HG03457 (cell line): ENCODE measurements around the gene LRRC28.
"Not testable (repeated sequence)": the region's sequence is repeated elsewhere in the genome, so short reads cannot be mapped to it uniquely, and the experiment has no call there.

Experiments
- ATAC-seq: cut with Tn5 transposase; IDR thresholded peaks from one replicate; pipeline ENCODE4 v1.9.1; 2021; ENCODE audit warnings: moderate number of reproducible peaks; ENCODE audit not compliant: unreplicated experiment

LRRC28 gene

GRCh38 chr15:99390667-99391066 lies 139.4 kb downstream of the LRRC28 start:
- no peak for ATAC-seq

DNA sequence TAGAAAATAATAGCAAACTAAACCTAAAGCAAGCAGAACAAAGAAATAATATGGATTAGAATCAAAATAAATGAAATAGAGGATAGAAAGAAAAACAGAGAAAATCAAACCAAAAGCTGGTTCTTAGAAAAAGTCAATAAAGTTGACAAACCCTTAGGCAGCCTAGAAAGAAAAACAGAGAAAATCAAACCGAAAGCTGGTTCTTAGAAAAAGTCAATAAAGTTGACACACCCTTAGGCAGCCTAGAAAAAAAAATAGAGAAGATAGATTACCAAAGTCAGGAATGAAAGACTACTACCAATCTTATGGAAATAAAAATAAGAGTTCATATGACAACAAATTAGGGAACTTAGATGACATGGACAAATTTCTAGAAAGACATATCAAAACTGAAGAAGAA lies 142.4 kb downstream of the LRRC28 start:
- ATAC-seq = no peak

GRCh38 chr15:99396375-99396774 lies 145.1 kb downstream of the LRRC28 start:
- no peak for ATAC-seq

GRCh38 chr15:99399061-99399460 lies 147.8 kb downstream of the LRRC28 start:
- ATAC-seq = no peak

GRCh38 chr15:99399618-99400017 lies 148.3 kb downstream of the LRRC28 start:
- ATAC-seq = no peak

DNA sequence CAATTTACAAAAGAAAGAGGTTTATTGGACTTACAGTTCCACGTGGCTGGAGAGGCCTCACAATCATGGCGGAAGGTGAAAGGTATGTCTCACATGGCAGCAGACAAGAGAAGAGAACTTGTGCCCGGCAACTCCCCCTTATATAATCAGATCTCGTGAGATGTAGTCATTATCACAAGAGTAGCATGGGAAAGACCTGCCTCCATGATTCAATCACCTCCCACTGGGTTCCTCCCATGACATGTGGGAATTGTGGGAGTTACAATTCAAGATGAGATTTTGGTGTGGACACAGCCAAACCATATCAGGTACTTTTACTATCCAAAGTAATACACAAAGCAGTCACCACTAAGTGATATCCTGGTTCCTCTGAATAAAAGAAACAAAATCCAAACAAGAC lies 149.9 kb downstream of the LRRC28 start:
- ATAC-seq = not testable (repeated sequence)

- no peak for ATAC-seq
Measured at GRCh38 chr15:99402014-99402729, 150.9 kb downstream of the LRRC28 start.

DNA sequence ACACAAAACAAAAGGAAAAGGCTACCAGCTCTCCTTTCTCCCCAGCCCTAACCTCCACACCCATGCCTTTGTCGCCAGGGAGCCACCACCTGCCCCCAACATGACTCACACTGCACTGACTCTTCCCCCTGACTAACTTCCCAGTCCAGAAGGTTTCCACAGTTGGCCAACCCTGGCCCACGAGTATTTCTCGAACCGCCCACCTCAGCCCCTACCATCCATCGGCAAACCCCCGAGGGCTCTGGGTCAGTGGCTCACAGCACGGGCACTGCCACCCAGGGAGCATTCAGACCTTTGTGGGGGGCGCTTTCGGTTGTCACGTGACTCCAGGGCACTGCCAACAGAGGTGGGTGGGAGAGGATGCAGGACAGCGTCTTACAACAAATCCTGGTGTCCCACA lies 152.3 kb downstream of the LRRC28 start:
- ATAC-seq = no peak

DNA sequence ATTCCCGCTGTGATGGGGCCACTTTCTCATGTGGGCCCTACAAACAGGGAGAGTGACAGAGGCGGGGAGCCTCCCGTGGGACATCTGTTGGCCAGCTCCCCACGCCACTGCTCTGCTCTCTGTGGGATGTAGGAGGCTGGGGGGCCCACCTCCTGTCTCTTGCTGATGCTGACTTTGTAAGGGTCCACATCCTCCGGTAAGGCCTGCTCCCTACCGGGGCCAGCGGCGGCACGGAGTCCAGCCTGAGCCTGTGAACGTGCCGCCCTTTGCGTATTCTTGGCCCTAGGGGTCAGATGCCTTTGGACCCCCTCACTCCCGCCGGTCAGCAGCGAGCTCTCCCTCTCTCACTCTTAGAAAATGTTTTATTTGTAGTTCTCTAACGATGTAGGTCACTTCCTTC lies 153.2 kb downstream of the LRRC28 start:
- no peak for ATAC-seq

- ATAC-seq = no peak
Measured at GRCh38 chr15:99406120-99406519, 154.8 kb downstream of the LRRC28 start.

GRCh38 chr15:99406716-99407487 lies 155.6 kb downstream of the LRRC28 start:
- ATAC-seq = no peak

GRCh38 chr15:99407716-99408115 lies 156.4 kb downstream of the LRRC28 start:
- no peak for ATAC-seq

DNA sequence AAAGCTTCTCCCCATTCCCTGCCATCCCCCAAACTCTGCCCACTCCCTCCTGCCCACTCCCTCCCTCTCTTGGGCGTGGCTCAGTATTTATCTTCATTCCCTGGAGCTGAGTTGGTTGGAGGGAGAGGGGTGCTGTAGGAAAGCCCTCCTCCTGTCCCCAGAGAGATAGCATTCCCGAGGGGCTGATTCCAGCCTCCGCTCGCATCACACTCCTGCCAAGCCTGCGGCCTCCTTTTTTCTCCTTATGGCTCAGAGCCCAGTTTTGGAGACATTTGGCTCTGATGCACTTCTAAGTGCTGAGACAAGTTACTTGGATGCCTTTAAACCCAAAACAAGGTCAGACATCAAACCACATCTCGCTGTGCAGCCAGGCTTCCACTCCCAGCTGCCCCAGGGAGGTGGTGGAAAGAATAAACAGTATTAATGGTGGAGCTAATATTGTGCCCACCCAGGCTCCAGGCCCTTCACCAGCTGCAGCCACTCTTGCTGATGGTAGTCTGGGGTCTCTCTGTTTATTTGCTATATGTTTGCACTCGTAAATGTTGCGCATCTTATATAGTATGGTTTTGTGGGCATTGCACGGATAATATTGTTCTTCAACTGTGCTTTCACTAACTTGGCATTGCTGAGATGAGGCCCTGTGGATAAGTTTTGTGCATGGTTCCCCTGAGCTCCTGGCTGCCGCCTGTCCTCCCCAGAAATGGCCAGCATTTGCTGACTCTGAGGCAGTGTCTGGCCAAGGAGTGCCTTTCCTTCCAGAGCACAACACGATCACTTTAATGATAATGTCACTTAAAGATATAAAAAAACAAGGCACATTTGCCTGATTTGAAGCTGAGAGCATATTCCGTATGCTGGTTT lies 157.2 kb downstream of the LRRC28 start:
- ATAC-seq = no peak

DNA sequence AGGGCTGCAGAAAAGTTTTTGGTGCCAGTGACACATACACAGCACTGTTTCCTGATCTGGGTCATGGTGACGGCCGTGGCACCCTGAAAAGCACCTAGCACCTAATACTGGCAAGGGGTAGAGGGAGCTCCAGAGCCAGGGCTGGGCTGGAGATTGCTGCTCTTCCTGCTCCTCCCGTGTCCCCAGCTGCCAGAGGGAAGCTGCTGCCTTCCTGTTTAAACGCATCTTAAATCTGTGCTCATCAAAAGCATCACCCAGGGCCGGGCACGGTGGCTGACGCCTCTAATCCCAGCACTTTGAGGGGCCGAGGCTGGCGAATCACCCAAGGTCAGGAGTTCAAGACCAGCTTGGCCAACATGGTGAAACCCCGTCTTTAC lies 157.8 kb downstream of the LRRC28 start:
- no peak for ATAC-seq

DNA sequence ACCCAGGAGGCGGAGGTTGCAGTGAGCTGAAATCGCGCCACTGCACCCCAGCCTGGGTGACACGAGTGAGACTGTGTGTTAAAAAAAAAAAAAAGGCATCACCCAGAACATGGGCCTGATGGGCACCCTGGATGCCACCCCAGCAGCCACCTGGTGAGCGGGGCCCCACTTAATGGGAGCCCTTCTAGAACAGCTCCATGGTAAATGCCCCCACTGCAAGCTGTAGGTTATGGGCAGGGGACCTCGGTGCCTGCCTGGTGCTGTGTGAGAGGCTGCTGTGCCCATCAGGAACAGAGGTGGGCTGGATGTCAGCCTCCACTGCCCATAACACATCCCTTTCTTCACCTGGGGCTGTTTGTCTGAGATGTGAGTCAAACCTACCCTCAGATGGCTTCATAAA lies 158.3 kb downstream of the LRRC28 start:
- no peak for ATAC-seq

DNA sequence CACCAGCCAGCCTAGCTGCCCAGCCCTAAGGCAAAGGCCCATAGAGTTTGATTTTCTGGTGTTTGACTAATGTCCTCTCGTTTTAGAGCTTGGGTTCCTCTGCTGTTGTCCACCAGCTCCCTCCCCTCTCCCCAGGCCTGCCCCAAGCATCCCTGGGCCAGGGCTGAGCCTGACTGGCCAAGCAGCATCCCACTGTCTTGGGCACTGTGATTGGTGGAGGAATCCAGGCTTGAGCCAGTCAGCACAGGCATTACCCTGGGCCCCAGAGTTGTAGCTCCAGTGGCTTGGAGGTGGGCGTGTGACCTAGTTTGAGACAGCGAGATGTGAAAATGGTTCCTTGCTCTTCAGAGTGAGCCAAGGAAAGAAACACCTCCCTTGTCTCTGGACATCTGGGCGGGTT lies 159.2 kb downstream of the LRRC28 start:
- no peak for ATAC-seq

GRCh38 chr15:99411234-99411633 lies 160.0 kb downstream of the LRRC28 start:
- ATAC-seq = no peak

- no peak for ATAC-seq
Measured at GRCh38 chr15:99412082-99412481, 160.8 kb downstream of the LRRC28 start.

GRCh38 chr15:99412626-99413025 lies 161.3 kb downstream of the LRRC28 start:
- no peak for ATAC-seq

GRCh38 chr15:99413955-99414754 lies 162.9 kb downstream of the LRRC28 start:
- no peak for ATAC-seq
